Hepatic stellate cell (primary cell): ENCODE data around the gene ERFL.
A peak's percentile ranks its signal among the peaks of the same experiment; 100 is the strongest.

ENCODE experiments used
- DNase-seq: peaks from one replicate; pipeline ENCODE4 v3.0.0; 2011; ENCODE audit warnings: low spot score

ERFL gene

GRCh38 chr19:41859618-41860418 lies 68.4 kb downstream of the ERFL start, which contains the start of gene RPS19:
Gene RPS19, plus strand, starts transcription at chr19:41860255. Its CDS starts 520 bp downstream, at chr19:41860775.
- DNase-seq = peak; percentile 97

GRCh38 chr19:41859213-41859617 lies 69.0 kb downstream of the ERFL start:
- no peak for DNase-seq
